GM21390 (cell line): ENCODE results near the gene SEMA3E.
"Not testable (repeated sequence)": the region's sequence is repeated elsewhere in the genome, so short reads cannot be mapped to it uniquely, and the experiment has no call there.

ENCODE experiments used
- ATAC-seq: cut with Tn5 transposase; IDR thresholded peaks from one replicate; pipeline ENCODE4 v1.9.1; 2021; ENCODE audit not compliant: unreplicated experiment

The SEMA3E gene

DNA sequence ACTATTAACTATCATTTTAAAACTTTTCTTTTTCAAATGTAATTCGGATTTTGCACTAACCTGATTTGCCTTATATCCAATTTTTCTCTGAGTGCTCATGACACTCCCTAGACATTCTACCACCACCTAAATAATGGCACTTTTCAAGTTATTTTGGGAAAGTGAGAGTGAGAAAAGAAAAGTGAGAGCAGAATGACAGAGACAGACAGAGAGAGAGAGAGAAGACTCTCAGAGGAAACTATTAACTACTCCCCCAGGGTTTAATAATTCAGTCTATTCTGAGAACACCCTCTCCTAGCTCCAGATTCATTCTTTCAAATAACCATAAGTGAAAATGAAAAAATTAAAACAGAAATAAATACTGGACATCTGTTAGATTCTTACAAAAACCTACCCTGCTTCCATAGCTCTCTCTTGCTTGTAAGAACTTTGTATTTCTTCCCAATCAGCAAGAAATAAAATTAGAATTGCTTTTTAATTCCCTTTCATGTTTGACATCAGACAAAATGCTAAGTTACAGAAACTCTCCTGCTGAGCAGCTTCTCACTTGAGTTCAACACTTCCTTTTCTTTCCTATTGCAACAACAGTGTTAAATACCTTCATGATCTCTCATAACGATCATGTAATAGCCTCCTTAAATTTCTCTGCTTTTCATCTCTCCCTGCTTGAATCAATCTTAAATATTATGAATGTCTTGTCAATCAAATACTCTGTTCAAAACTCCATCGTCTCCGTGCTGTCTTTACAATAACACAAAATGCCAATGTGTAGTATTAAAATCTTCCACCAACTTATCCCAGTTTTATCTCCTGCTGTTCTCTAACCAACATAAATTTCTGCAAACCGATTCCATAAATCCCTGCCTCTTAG is 191.7 kb downstream of the SEMA3E start:
- ATAC-seq, result peak; percentile 87

DNA sequence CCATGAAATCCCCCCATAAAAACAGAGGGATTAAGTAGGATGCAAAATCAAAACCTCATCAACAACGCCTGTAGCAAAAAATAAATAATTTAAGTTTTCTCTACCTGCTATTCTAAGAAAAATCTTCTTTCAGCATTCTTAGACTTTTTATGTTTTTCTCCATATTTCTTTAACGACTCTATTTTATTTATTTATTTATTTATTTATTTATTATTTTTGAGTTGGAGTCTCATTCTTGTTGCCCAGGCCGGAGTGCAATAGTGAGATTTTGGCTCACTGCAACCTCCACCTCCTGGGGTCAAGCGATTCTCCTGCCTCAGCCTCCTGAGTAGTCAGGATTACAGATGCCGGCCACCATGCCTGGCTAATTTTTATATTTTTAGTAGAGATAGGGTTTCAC is 192.5 kb downstream of the SEMA3E start:
- no peak for ATAC-seq

DNA sequence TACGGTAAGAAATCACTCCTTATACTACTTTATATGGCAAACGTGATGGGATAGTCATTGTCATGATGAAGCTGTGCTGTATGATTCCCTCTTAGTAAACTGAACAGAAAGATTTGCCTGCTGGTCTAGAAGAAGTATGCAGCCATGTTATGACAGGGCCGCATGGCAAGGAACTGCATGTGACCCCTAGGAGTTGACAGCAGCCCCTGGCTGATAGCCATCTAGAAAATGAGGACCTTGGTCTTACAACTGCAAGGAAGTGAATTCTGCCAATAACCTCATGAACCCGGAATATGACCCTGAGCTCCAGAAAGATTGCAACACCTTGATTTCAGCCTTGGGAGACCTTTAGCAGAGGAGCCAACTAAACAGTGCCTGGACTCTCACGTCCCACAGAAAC is 193.3 kb downstream of the SEMA3E start:
- no peak for ATAC-seq

DNA sequence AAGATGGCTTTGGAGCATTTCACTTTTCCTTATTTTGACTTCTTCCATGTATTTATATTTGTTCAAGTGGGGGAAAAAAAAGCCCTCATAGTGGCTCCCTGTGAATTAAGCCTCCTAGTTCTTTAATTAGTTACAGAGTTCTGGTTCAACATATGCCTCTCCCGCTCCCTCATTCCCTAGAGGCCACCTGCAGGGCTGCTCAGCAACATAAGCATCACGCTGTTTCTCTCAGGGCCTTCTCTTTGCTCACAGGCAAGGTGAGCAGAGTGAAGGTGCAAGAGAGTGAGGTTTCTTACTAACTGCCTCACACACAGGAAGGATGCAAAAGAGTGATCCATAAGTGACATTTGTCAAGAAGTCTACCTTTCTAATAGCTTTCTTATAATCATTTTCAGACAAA is 196.7 kb downstream of the SEMA3E start:
- ATAC-seq, result no peak

DNA sequence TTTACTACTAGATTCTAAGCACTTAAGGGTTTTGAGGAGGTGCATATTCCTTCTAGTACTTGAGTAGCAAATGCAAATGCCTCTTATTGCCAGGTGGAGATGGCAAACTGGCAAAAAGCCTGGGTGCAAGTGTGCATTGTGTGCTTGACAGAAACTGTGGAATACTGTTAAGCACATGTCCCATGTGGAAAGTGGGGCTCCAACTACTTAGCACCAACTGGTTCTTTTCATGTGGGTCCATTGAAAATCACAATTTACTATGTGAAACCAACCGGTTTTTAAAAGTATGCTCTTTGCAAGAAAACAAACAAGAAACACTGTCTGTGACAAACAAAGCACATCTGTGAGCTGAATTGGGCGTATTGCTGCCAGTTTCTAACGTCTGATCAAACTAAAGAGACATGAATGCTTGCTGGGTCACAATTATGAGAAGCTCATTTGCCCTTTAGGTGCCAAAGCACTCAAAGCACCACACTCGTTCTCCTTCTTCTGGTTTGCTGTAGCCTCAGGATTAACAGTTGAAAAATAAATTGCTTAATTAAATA is 197.4 kb downstream of the SEMA3E start:
- ATAC-seq, result no peak

DNA sequence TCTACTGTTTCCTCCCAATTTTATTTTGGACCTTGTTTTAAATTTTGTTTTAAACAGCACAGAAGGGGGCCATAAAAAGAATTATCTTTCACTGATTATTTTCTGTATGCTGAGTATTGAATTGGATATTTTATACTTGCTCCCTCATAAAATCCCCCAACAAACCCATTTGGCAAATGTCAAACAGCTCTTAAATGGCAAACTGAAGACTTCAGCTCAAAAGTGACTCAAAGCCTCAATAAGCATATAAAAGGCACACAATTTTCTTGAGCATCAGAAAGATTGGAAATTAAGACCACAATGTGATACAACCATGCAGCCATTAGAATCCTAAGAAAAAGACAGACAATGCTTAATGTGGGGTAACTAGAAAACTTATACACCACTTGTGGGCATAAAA is 199.2 kb downstream of the SEMA3E start:
- ATAC-seq, result no peak

DNA sequence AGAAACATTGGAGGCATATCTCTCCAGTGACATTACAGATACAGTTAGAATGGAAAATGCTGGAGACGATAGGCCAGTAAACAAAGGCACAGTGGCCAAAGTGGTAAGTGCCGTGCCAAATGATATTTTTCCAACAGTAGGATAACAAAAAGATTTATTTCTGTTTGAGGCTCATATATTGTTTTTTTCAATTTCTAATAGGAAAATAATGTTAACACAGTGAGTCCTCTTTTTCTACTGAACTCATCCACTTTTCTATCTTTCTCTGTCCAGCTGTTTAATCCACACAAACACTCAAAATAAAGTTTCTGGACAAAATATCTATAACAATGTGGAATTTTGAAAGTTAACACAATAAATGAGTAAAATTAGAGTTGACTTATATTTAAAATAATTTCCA is 201.3 kb downstream of the SEMA3E start:
- no peak for ATAC-seq

DNA sequence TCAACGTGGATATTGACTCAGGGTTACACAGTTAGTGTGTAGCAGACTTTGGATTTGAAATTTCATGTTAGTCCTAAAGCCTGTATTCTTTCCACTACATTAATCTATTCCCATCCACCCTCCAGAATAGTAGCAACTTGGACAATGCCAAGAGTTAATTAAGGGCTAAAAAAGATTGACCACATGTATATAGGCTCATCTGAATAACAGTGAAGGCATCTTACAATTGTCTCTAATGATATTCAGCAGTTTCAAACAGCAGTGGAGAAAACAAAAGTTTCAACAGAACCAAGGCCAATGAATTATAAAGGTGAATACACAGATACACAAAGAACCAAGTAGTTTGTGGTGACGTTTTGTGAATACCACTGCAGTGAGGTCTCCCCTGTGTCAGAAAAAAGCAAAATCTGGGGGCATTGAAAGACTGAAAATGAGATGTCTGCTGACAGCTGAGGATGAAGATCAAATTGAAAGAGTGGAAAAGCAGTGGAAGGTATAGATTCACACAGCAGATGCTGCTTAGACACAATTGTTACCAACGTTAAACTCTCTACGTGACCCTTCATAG is 202.8 kb downstream of the SEMA3E start:
- ATAC-seq, result no peak

DNA sequence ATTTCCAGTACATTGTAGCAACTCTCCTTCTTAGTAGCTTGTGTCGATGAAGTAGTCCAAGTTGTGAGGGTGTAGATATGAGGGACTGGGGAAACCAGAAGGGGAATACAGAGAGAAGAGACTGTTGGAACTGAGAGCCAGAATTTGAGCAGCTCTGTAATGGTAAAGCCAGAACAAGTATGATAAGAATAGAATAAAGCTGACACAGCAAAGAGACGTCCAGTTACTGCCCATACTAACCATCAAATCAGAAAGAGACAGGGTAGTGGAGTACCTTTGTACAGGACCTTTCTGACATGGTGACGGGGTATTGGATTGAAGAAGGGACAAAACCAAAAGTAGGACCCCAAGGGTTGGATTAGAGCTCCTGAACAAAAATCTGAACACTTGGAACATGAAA is 206.0 kb downstream of the SEMA3E start:
- ATAC-seq, result no peak

DNA sequence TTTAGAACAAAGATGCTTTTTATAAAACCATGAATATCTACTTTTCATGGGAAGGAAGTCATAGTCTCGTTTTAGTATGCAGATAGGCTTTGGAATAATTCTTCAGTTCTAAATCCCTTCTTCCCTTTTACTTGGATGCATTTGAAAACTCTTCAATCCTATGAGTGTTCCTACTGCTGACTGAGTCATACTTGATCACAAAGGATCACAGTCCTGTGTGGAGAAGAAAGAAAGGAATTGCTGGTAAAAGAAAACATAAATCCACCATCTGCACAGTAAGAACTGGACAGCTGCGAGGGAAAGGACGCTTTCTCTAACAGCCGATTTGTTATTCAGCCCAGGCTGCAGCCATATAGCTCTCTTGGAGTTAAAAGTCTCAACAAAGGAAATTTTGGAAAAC is 209.9 kb downstream of the SEMA3E start:
- ATAC-seq, result no peak

DNA sequence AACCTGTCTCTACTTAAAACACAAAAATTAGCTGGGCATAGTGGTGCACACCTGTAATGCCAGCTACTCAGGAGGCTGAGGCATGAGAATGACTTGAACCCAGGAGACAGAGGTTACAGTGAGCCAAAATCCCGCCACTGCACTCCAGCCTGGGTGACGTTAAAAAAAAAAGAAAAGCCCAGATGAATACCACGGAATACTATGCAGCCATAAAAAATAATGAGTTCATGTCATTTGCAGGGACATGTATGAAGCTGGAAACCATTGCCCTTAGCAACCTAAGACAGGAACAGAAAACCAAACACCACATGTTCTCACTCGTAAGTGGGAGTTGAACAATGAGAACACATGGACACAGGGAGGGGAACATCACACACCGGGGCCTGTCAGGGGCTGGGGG is 218.7 kb downstream of the SEMA3E start:
- ATAC-seq, result not testable (repeated sequence)

DNA sequence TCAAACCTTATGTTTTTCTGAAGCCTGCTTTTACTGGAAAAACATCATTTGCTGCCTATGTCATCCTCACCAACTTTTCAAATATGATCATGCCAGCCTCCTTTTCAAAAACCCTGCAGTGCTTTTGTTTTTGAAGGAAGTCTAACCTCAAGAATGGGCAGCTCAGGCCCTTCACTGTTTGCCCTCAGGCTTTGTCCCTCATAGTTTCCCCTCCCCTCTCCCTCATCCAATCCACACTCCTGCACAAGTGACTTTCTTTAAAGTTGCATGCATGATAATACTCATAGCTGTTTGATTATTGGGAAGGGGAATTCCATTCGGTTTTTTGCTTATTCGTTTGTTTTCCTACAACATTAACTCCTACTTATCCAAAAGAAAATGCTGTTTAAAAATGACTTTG is 219.4 kb downstream of the SEMA3E start:
- no peak for ATAC-seq

DNA sequence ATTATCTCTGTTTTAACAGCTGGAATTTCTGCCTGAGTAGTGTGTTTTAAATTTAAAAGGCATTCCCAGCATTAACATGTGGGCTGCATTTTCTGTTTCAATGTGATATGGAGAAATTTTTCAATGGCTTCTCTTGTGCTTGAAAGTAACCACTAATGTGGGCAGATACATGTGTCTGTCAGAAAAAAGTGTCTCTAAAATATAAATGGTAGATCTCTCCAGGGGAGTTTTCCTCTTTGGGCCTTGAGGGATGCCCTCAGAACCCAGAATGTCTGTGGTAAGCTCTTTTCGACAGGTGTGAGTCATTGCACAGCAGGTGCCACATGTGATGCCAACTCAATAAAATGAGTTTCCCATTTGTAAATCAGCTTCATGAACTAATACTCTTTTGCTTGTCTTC is 221.1 kb downstream of the SEMA3E start:
- ATAC-seq, result no peak

DNA sequence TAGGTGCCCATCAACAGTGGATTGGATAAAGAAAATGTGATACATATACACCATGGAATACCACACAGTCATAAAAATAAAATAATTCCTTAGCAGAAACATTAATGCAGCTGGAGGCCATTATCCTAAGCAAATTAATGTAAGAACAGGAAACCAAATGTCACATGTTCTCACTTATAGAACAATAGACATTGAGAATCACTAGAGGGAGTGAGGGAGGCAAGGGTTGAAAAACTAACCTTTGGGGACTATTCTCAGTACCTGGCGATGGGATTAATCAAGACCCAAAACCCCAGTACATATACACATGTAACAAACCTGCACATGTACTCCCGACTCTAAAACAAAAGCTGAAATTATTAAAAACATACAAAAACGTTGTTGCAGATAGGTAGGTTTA is 222.6 kb downstream of the SEMA3E start:
- ATAC-seq, result no peak

DNA sequence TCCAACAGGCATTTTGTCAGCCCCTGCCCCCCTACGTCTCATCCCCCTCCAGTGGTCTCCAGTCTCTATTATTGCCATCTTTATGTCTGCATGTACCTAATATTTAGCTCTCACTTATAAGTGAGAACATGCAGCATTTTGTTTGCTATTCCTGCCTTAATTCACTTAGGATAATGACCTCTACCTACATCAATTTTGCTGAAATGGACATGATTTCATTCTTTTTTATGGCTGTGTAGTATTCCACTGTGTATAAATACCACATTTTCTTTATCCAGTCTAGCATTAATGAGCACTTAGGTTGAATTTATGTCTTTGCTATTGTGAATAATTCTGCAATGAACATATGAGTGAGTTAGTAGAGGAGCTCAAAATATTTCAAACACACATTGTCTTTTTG is 229.9 kb downstream of the SEMA3E start:
- ATAC-seq, result no peak

DNA sequence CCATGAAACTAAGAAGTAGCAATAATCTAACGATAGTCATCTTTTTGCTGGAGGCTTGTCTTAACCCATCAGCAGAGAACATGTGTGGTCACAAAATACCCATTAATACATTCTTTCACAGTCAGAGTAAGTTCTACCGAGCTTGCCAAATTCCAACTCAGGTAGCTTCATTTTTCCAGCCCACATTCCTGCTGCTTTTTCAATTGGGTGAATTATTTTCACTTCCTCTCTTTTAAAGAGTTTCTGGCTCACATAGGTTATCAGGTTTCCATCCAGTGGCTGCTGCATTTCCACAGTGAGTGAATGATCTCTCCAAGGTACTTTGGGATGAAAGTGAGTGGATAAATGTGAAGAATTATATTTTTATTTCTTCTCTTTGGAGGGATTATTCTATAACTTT is 233.1 kb downstream of the SEMA3E start:
- no peak for ATAC-seq

DNA sequence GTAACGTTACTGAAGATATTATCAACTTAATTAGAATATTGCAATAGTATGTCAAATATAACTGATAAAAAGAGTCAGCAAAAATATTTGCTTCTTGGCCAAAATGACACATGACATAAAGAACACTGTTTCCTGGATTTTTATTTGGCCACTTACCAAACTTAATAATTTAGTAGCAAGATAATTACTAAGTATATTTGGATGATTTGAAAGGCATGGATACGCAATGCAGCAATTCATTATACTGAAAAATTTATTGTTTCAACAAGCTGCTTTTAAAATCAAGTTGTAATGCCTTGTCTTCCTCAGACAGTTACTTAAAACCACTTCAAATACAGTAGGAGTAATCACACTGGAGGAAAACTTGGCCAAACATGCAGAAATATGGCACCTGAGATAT is 234.0 kb downstream of the SEMA3E start:
- ATAC-seq, result no peak

DNA sequence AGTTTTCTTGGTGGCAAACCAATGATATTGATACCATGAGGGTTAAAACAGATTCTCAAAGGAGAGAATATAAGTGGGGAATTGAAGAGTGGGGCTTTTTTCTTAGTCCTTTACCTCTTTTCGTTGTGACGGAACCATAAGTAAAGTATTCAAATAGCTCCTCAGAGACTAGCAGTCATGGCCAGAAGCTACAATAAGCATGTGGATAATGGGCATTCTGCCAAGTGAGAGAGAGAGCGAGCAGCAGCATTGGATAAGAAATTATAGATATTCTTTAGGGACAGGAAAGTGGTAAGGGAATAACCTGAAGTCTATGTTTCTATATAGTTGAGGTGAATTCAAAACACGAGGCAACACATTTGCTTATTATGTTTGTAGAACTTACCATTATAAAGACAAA is 235.1 kb downstream of the SEMA3E start:
- ATAC-seq, result no peak

DNA sequence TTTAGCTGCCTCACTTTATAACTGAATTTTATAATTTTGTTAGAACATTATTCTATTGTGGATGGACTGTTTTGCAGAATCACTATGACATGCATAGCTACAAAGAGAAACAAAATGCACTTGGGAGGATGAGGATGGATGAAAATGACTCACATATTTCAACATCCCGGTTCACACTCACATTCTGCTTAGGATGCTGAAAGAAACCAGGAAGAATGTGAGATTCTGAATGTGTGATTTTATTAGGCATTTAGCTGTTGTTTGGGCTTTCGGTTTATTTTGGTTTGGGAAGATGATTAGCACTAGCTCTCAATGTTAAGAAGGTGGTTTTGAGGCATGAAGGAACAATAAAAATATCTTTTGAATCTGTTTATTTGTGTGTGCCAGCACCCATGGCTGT is 235.5 kb downstream of the SEMA3E start:
- no peak for ATAC-seq

DNA sequence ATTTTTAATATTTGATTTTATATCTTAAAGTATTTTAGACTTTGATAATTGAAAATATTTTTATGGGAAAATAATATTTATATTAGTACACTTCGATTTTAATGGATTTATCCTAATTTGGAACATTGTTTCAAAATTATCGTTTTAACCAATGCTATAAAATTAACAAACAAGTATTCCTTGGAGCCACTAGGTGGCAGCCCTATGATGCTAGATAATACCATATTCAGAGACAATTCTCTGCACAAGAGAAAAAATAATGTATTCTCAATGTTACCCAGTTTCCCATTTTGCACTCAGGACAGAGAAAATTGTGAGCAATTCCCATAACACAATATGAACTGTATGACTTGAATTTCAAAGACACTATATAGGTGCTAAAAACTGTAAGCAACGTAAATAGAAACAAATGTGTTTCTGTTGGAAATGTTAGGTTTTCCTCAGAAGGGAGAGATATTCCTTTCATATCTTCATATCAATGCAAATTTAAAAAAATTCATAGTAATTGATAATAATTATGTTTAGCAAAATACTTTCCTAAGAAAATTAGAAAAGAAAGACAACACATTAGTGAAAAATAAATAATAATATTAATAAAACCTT is 237.8 kb downstream of the SEMA3E start:
- ATAC-seq, result peak; percentile 70

DNA sequence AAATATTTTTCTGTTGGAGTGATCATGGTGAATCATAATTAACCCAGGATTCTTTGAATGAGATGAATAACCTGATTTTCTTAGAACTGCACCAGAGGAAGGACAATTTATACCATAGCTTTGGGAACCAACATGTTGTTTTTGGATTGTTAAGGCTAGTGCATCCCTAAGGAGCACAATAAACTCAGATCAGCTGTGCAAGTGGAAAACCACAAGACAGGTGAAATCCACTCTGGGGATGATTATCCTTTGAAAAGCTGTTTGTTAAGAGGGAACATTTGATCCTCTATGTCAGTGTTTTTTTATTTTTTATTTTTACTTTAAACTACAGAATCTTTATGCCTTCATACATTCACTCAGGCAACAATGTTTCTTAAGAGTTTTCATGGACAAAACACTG is 254.2 kb downstream of the SEMA3E start:
- ATAC-seq, result no peak

DNA sequence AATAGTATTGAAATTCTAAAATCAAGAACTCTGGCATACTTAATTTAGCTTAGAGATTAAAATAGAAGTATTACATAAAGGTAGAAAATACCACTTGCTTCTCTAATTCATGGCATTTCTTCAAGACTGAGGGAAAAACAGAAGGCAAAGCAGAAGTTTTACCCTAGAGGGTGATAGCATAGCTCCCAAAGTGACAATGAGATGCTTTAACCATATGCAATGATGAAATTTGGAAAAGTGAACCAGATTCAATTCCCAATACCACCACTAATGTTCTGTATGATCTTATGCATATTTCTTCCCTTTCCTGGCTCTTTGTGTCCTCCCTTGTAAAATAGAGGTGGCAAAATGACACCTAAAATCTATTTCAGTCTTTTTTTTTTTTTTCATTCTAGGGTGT is 260.5 kb downstream of the SEMA3E start:
- ATAC-seq, result no peak
